Brain microvascular endothelial cell (primary cell): ENCODE data around the gene COASY.

Experiments
- DNase-seq: peaks from one replicate; pipeline ENCODE4 v3.0.0-alpha.2; 2020
- H3K27ac ChIP-seq: fragments of 250-450 bp; sonication (Bioruptor Pico); 2 replicates; pipeline ENCODE4 v1.5.1; 2020; ENCODE audit warnings: mild to moderate bottlenecking, moderate library complexity
- H3K27me3 ChIP-seq: fragments of 250-450 bp; sonication (Bioruptor Pico); replicated peaks from 2 replicates; pipeline ENCODE4 v1.5.1; 2020; ENCODE audit warnings: mild to moderate bottlenecking
- H3K36me3 ChIP-seq: fragments of 250-450 bp; sonication (Bioruptor Pico); replicated peaks from 2 replicates; pipeline ENCODE4 v1.5.1; 2020; ENCODE audit warnings: mild to moderate bottlenecking
- H3K4me3 ChIP-seq: 2 replicates; pipeline ENCODE4 v1.5.1; 2011; ENCODE audit warnings: low read depth, mild to moderate bottlenecking, control low read depth, low read length, moderate library complexity
- CTCF ChIP-seq: IDR thresholded peaks from 2 replicates; pipeline ENCODE4 v1.5.1; 2011; ENCODE audit warnings: low read depth, mild to moderate bottlenecking, moderate library complexity, low read length, control low read depth, inconsistent platforms; ENCODE audit errors: missing control alignments
- in situ Hi-C: cut with HindIII; loops from 2 replicates; pipeline ENCODE4 v1.10.0; 2017; ENCODE audit warnings: low sequenced_read_pairs, low pct_ligation_motif_present

The COASY gene

GRCh38 chr17:42514867-42515266 is 47.1 kb upstream of the COASY start:
- TF ChIP-seq CTCF = no peak
- H3K27ac ChIP-seq = no peak overlapping the region
- in situ Hi-C loops = loop anchor here (25.0 kb wide), 1 partner anchor 203 kb away; no protein-coding TSS in a partner anchor

GRCh38 chr17:42517516-42517915 is 44.4 kb upstream of the COASY start:
- H3K36me3 ChIP-seq = no peaks in the 10 kb centered on the region
- peak; percentile 99 for TF ChIP-seq CTCF
- in situ Hi-C loops = loop anchor here (25.0 kb wide), 1 partner anchor 205 kb away; no protein-coding TSS in a partner anchor
- H3K27ac ChIP-seq = peak overlapping the region; percentile 99
- no peaks in the 10 kb centered on the region for H3K27me3 ChIP-seq
- DNase-seq = peak; percentile 86
- no peak overlapping the region for H3K4me3 ChIP-seq

More at GRCh38 chr17:42514867-42515266, 47.1 kb upstream of the COASY start:
- H3K4me3 ChIP-seq = no peak overlapping the region
- no peak for DNase-seq
- H3K36me3 ChIP-seq = peaks cover 5% of the 10 kb centered on the region
- H3K27me3 ChIP-seq = no peaks in the 10 kb centered on the region

GRCh38 chr17:42518046-42518754 is 43.7 kb upstream of the COASY start:
- H3K4me3 ChIP-seq = no peak overlapping the region
- no peak for TF ChIP-seq CTCF
- DNase-seq = peak; percentile 91
- in situ Hi-C loops = loop anchor here (25.0 kb wide), 1 partner anchor 206 kb away; no protein-coding TSS in a partner anchor
- H3K36me3 ChIP-seq = no peaks in the 10 kb centered on the region
- H3K27me3 ChIP-seq = no peaks in the 10 kb centered on the region
- H3K27ac ChIP-seq = peak overlapping the region; percentile 99

DNA sequence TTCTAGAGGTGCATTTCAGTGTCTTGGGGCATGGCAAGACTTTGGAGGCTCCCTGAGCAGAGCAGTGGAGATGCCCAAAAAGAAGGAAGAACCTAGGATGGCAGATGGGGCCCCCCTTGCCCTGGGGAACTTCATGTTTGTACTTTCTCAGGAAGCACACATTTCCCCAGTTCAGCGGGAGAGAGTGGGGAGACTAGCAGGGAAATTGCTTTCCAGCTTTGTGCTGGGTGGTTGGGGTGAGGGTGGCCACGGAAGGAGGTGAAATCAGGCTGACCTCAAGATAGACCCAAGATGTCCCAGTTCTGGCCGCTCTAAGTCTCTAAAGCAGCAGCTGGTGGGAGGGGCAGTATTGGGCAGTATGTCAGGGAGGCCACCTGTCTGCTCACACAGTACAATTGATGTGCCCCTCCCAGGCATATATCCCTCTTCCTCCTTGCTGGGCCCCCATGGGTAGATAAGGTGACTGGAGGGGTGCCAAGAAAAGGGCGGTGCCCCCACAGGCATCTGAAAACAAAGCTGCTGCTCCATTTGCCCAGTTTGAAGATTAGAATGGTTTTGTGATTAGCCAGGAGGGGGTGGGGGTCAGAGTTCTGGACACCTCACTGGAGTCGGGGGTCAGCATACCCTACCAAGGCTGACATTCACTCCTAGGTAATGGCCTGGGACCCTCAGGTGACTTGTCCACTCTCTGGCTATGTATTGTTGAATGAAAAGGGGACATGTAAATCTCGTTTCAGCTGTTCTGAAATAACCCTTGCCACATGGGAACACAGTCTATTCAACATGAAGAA is 43.0 kb upstream of the COASY start:
- in situ Hi-C loops = loop anchor here (25.0 kb wide), 1 partner anchor 207 kb away; no protein-coding TSS in a partner anchor
- Histone ChIP-seq H3K27me3 (no peaks in the 10 kb centered on the region), H3K36me3 (no peaks in the 10 kb centered on the region), H3K4me3 (no peak overlapping the region), H3K27ac (peak overlapping the region; percentile 99)
- TF ChIP-seq CTCF = no peak
- DNase-seq = peak; percentile 24

DNA sequence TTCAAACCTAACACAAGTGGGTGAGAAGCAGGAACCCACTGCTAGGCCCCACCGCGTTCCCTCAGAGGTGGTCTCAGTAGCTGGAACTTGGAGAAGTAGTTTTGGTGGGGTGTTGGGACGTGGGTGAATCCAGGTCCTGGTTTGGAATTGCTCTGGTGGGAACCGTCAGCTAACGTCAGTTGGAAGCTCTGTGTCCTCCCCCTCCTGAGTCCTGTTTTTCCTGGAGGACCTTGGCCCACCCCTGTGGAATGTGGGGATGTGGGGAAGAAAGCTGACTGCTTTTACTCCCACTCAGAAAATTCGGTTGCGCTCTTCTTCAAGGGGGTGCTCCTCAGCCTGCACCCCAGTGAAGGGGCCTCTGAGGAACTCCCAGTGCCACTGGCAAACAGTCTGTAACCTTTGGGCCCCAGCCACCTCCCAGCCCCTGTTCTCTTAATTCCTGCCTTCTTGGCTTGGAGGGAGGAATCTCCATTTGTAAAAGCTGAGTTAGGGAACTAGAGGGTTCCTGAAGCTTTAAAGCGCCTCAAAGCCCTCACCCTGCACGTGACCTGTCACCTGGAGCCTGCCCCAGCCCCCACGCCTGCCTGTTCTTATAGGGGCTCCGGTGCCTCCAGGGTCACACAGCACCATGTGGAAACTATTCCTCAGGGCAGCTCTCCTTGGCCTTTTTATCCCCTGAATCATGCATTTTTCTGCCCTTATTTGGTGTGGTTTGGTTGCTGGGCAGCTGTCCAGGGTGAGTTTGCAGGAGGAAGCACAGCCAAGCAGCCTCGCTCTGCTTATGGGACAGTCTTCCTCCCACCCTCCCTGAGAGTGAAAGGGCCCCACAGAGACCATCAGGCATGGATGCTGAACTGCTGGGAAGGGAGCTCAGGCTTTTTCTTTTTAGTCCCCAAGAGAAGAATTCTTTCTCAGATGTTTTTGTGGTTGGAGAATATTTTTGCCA is 42.1 kb upstream of the COASY start:
- DNase-seq = peak; percentile 96
- Histone ChIP-seq H3K36me3 (no peaks in the 10 kb centered on the region), H3K4me3 (no peak overlapping the region), H3K27ac (peak overlapping the region; percentile 99), H3K27me3 (no peaks in the 10 kb centered on the region)
- TF ChIP-seq CTCF = peak; percentile 28
- in situ Hi-C loops = loop anchor here (25.0 kb wide), 1 partner anchor 208 kb away; no protein-coding TSS in a partner anchor
